ENCODE data around the gene TMEM178B. TPM values are rescaled to one million over a fixed set of nuclear protein-coding genes. Genes with fewer than 3 reads are reported as not detected.

Gene TMEM178B
- total RNA-seq, 1 donor = 0.43 TPM

DNA sequence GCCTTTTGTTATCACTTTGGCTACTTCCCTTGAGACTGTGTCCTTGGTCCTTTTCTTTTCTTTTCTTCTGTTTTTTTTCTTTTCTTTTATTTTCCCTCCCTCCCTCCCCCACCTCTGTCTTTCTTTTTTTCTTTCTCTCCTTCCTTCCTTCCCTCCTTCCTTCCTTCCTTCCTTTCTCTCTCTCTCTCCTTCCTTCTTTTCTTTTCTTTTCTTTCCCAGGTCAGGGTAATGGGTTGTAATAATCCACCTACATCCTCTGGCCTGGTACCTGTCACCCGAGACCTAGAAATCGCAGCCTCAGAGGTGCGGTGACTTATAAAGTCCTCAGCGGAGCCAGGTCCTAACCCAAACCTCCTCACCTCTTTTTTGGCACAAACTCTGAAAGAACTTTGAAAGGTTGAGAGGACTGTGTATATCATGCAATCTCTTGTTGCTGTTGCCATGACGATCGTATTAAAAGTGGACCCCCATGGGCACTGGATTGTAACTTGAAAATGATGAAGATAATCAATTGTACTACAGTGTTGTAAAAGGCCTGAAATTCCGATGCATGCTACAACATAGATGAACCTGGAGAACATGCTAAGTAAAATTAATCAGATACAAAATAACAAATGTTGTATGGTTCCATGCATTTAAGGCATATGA, 336.6 kb downstream of the TMEM178B start:
- TF ChIP-seq, protein P1, sequence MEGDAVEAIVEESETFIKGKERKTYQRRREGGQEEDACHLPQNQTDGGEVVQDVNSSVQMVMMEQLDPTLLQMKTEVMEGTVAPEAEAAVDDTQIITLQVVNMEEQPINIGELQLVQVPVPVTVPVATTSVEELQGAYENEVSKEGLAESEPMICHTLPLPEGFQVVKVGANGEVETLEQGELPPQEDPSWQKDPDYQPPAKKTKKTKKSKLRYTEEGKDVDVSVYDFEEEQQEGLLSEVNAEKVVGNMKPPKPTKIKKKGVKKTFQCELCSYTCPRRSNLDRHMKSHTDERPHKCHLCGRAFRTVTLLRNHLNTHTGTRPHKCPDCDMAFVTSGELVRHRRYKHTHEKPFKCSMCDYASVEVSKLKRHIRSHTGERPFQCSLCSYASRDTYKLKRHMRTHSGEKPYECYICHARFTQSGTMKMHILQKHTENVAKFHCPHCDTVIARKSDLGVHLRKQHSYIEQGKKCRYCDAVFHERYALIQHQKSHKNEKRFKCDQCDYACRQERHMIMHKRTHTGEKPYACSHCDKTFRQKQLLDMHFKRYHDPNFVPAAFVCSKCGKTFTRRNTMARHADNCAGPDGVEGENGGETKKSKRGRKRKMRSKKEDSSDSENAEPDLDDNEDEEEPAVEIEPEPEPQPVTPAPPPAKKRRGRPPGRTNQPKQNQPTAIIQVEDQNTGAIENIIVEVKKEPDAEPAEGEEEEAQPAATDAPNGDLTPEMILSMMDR (IDR thresholded peaks at IDR 0.05; ENCODE audit: insufficient read depth, low read depth, low read length) = no peak
- no peak for DNase-seq (ENCODE audit: low read depth)
- no peak overlapping the region for H3K4me3 ChIP-seq (ENCODE audit: low read depth, low read length)

DNA sequence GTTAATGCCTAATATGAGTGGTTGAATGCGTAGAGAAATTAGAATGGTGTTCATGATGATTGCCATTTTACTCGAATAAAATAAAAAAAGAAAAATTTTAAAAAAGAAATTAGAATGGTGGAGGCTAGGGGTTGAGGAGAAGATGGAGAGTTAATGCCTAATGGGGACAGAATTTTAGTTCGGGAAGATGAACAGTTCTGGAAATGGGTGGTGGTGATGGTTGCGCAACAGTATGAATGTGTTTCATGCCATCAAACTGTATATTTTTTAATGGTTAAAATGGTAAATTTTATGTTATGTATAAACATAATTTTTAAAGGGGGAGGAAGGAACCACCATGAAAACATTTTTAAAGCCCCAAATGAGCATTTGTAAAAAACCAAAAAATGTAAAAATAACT, 337.3 kb downstream of the TMEM178B start:
- TF ChIP-seq, protein P1 (IDR thresholded peaks at IDR 0.05; ENCODE audit: insufficient read depth, low read depth, low read length) = no peak
- H3K4me3 ChIP-seq (ENCODE audit: low read depth, low read length) = no peak overlapping the region
- no peak for DNase-seq (ENCODE audit: low read depth)

DNA sequence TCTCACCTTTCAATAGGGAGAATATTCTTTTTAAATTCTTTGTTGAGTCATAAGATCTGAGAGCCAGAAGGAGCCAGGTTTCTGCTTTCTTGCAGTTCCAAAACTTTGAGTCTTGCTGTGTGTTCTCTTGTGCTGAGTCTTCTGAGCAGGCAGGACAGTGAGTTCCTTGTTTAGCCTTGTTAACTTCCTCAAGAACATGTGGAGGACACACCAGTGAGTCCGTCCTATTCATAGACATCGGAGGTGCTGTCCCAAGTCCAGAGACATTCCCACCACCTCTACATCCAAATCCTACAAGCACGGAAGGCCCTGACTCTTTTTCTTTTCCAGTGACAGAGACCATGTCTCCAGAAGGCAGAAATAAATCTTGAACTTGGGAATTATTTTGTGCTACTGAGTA, 342.1 kb downstream of the TMEM178B start:
- no peak overlapping the region for H3K4me3 ChIP-seq (ENCODE audit: low read depth, low read length)
- no peak for DNase-seq (ENCODE audit: low read depth)
- TF ChIP-seq, protein P1 (IDR thresholded peaks at IDR 0.05; ENCODE audit: insufficient read depth, low read depth, low read length) = no peak

DNA sequence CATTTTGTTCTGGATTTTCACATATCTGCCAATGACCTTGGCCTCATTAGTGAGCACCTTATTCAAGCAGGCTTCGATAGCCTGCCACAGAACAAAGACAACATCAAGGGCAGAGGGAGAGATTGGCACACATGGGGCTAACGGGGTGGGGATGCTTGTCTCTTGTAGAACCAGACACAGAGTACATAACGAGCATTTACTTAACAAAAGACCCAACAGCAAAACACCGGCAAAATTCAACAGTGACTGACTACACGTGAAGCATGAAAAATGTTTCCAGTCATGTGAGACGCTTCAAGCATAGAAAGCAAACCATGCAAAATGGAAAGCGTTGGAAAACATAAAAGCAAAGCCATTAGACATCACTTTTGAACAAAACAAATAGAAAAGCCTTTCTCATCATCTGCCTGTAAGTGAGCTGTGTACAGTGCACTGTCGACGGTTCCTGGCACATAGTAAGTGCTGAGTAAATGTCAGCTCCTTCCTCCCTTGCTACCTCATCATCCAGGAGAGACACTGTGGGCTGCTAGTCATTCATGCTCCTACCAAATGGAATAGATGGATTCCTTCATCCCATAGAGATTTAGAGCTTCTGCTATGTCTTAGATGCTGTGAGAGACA, 342.9 kb downstream of the TMEM178B start:
- no peak overlapping the region for H3K4me3 ChIP-seq (ENCODE audit: low read depth, low read length)
- TF ChIP-seq, protein P1 (IDR thresholded peaks at IDR 0.05; ENCODE audit: insufficient read depth, low read depth, low read length) = no peak
- DNase-seq (ENCODE audit: low read depth) = no peak

DNA sequence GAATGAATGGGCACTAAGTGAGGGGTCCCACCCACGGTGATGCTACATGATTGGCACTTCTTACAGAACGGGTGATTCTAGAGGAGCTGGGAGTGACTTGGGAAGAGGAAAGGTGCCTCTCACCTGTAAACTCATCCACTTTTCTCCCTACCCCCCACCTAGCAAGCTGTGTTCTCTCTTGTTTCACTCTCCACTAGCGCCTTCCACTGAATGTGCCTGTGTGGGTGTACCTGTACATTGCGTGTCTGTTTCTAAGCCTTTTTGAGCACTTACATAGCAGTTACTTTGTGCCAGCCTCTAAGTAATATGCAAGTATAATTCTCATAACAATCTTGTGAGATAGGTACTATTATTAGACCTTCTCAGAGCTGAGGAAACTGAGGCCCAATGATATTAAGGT, 343.6 kb downstream of the TMEM178B start:
- no peak for DNase-seq (ENCODE audit: low read depth)
- H3K4me3 ChIP-seq (ENCODE audit: low read depth, low read length) = no peak overlapping the region
- TF ChIP-seq, protein P1 (IDR thresholded peaks at IDR 0.05; ENCODE audit: insufficient read depth, low read depth, low read length) = no peak

DNA sequence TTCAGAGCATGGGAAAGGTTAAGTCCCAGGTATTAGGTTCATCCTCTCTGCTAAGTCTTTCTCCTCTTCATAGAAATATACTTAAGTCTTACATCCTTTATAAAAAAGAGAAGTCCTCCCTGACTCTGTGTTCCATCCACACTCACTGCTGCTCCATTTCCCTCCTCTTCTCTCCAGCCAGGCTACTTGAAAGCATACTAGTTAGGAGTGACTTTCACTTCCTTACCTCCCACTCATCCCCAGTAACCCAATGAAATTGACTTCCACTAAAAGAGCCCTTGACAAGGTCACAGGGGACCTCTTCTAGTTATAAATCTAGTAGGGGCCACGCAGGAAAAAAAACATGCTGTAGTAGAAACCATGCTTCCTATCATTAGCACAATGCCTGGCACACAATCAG, 344.2 kb downstream of the TMEM178B start:
- TF ChIP-seq, protein P1 (IDR thresholded peaks at IDR 0.05; ENCODE audit: insufficient read depth, low read depth, low read length) = no peak
- no peak overlapping the region for H3K4me3 ChIP-seq (ENCODE audit: low read depth, low read length)
- DNase-seq (ENCODE audit: low read depth) = no peak
